SK-N-MC (cell line): ENCODE results near the gene CCDC6.

ENCODE experiments used
- EZH2 ChIP-seq: fragments of 200-600 bp; sonication (generic); IDR thresholded peaks from one replicate; pipeline ENCODE4 v1.6.1; 2017; ENCODE audit warnings: antibody characterized with exemption
- FOXP2 ChIP-seq: optimal IDR thresholded peaks from 2 replicates; pipeline ENCODE3; 2011; ENCODE audit warnings: mild to moderate bottlenecking, moderate library complexity; ENCODE audit not compliant: insufficient read depth; ENCODE audit errors: extremely low read length, control extremely low read depth
- POLR2AphosphoS5 ChIP-seq: IDR thresholded peaks from 2 replicates; pipeline ENCODE4 v1.6.1; 2012; ENCODE audit warnings: mild to moderate bottlenecking, low read depth, low read length, borderline replicate concordance

DNA sequence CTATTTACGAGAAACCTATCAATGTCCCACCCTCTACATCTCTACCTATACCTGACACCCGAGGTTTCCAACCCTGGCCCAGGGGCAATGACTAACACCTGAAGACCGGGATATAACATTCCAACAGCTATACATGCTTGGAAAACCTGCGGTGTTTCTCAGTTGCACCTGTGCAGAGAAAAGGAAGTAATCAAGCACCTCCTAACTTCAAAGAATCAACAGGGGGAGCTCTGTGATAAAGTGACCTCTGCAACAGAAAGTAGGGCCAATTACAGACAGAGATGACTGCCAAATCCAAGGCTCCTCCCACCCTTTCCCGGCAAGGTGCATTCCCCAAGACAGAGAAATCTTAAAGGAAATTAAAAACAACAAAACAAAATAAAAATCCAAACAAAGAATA lies 41.3 kb downstream of the CCDC6 start:
- TF ChIP-seq POLR2AphosphoS5, result no peak
- TF ChIP-seq EZH2, result no peak
- TF ChIP-seq FOXP2, result no peak
